ENCODE data around the gene STK24.

The STK24 gene

GRCh38 chr13:98514288-98514687, 62.6 kb downstream of the STK24 start:
- Histone ChIP-seq H3F3A (ENCODE audit: low read depth) (no peaks in the 10 kb centered on the region), H4K20me1 (ENCODE audit: insufficient read depth, low read length, poor library complexity, severe bottlenecking) (peaks cover 22% of the 10 kb centered on the region), H3K9me3 (ENCODE audit: insufficient read depth, low read depth, low read length) (no peaks in the 10 kb centered on the region), H3K27me3 (ENCODE audit: insufficient read depth, low read length, poor library complexity, severe bottlenecking) (no peaks in the 10 kb centered on the region), H3K4me3 (ENCODE audit: low read length, poor library complexity, severe bottlenecking) (no peak overlapping the region), H3K4me1 (ENCODE audit: insufficient read depth, low read length, poor library complexity, severe bottlenecking) (peaks cover 13% of the 10 kb centered on the region), H3K9ac (ENCODE audit: low read depth, low read length, poor library complexity, severe bottlenecking) (no peak overlapping the region), H2AFZ (ENCODE audit: low read length) (no peak overlapping the region), H3K79me2 (ENCODE audit: insufficient read depth, low read length) (peaks cover 88% of the 10 kb centered on the region), H3K4me2 (ENCODE audit: low read depth, low read length, poor library complexity, severe bottlenecking) (no peak overlapping the region), H3K9me2 (replicated peaks; ENCODE audit: low read depth, low read length) (no peaks in the 10 kb centered on the region), H3K36me3 (ENCODE audit: insufficient read depth, low read length) (peaks cover 47% of the 10 kb centered on the region; the same call in 1 of the 2 replicates)
- TF ChIP-seq EZH2phosphoT487 (IDR thresholded peaks at IDR 0.05; ENCODE audit: borderline replicate concordance) (no peak), CTCF (conservative IDR thresholded peaks at IDR 0.05; ENCODE audit: low read length) (no peak)

GRCh38 chr13:98513837-98514236, 63.1 kb downstream of the STK24 start:
- H3K9me2 ChIP-seq (replicated peaks; ENCODE audit: low read depth, low read length): no peaks in the 10 kb centered on the region
- peaks cover 22% of the 10 kb centered on the region for H4K20me1 ChIP-seq (ENCODE audit: insufficient read depth, low read length, poor library complexity, severe bottlenecking)
- peaks cover 88% of the 10 kb centered on the region for H3K79me2 ChIP-seq (ENCODE audit: insufficient read depth, low read length)

GRCh38 chr13:98512774-98513665, 63.9 kb downstream of the STK24 start:
- peaks cover 23% of the 10 kb centered on the region for H3K4me1 ChIP-seq (ENCODE audit: insufficient read depth, low read length, poor library complexity, severe bottlenecking)
- no peaks in the 10 kb centered on the region for H3K9me3 ChIP-seq (ENCODE audit: insufficient read depth, low read depth, low read length)
- no peak overlapping the region for H3K9ac ChIP-seq (ENCODE audit: low read depth, low read length, poor library complexity, severe bottlenecking)
- H3K9me2 ChIP-seq (replicated peaks; ENCODE audit: low read depth, low read length): no peaks in the 10 kb centered on the region
- peaks cover 35% of the 10 kb centered on the region; the same call in 1 of the 2 replicates for H3K36me3 ChIP-seq (ENCODE audit: insufficient read depth, low read length)
- H3F3A ChIP-seq (ENCODE audit: low read depth): no peaks in the 10 kb centered on the region
- H3K79me2 ChIP-seq (ENCODE audit: insufficient read depth, low read length): peaks cover 93% of the 10 kb centered on the region
- H3K4me2 ChIP-seq (ENCODE audit: low read depth, low read length, poor library complexity, severe bottlenecking): no peak overlapping the region
- H3K27me3 ChIP-seq (ENCODE audit: insufficient read depth, low read length, poor library complexity, severe bottlenecking): no peaks in the 10 kb centered on the region
- H2AFZ ChIP-seq (ENCODE audit: low read length): no peak overlapping the region
- H3K4me3 ChIP-seq (ENCODE audit: low read length, poor library complexity, severe bottlenecking): no peak overlapping the region
- H4K20me1 ChIP-seq (ENCODE audit: insufficient read depth, low read length, poor library complexity, severe bottlenecking): peaks cover 19% of the 10 kb centered on the region
- TF ChIP-seq EZH2phosphoT487 (IDR thresholded peaks at IDR 0.05; ENCODE audit: borderline replicate concordance) (no peak), CTCF (conservative IDR thresholded peaks at IDR 0.05; ENCODE audit: low read length) (no peak)

More at GRCh38 chr13:98513837-98514236, 63.1 kb downstream of the STK24 start:
- Histone ChIP-seq H3F3A (ENCODE audit: low read depth) (no peaks in the 10 kb centered on the region), H3K4me3 (ENCODE audit: low read length, poor library complexity, severe bottlenecking) (no peak overlapping the region), H3K36me3 (ENCODE audit: insufficient read depth, low read length) (peaks cover 43% of the 10 kb centered on the region; the same call in 1 of the 2 replicates), H3K27me3 (ENCODE audit: insufficient read depth, low read length, poor library complexity, severe bottlenecking) (no peaks in the 10 kb centered on the region), H2AFZ (ENCODE audit: low read length) (no peak overlapping the region), H3K4me1 (ENCODE audit: insufficient read depth, low read length, poor library complexity, severe bottlenecking) (peaks cover 18% of the 10 kb centered on the region), H3K9me3 (ENCODE audit: insufficient read depth, low read depth, low read length) (no peaks in the 10 kb centered on the region), H3K9ac (ENCODE audit: low read depth, low read length, poor library complexity, severe bottlenecking) (no peak overlapping the region), H3K4me2 (ENCODE audit: low read depth, low read length, poor library complexity, severe bottlenecking) (no peak overlapping the region)
- TF ChIP-seq CTCF (conservative IDR thresholded peaks at IDR 0.05; ENCODE audit: low read length) (no peak), EZH2phosphoT487 (IDR thresholded peaks at IDR 0.05; ENCODE audit: borderline replicate concordance) (no peak)

Measured in Loucy (cell line).